22Rv1 (cell line): ENCODE data around the gene ESYT2.

ENCODE experiments used
- ZFX ChIP-seq: fragments of 450-650 bp; IDR thresholded peaks from 2 replicates; pipeline ENCODE4 v1.6.1; 2017; ENCODE audit warnings: antibody characterized with exemption, borderline replicate concordance
- TF ChIP-seq, protein P1 (sequence below): fragments of 450-650 bp; IDR thresholded peaks from 2 replicates; pipeline ENCODE4 v1.5.1; 2017; ENCODE audit warnings: mild to moderate bottlenecking

DNA sequence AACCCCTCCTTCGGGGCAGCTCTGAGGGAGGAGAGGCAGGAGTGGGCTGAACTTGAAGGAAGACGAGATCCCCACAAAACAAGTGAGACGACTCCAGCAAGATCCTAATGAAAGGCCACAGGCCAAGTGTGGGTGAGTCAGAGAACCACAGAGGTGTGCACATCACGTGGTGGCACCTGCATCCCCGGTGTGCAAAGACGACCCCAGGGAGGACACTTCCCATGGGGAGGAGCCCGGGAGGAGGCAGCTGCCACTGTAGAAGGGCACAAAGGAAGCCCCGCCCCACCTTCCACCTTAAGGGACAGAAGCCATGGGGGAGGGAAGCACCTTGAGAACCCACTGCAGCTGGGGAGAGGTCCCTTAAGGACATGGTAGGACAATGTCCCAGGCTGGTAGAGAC, 45.7 kb downstream of the ESYT2 start:
- TF ChIP-seq, protein P1, sequence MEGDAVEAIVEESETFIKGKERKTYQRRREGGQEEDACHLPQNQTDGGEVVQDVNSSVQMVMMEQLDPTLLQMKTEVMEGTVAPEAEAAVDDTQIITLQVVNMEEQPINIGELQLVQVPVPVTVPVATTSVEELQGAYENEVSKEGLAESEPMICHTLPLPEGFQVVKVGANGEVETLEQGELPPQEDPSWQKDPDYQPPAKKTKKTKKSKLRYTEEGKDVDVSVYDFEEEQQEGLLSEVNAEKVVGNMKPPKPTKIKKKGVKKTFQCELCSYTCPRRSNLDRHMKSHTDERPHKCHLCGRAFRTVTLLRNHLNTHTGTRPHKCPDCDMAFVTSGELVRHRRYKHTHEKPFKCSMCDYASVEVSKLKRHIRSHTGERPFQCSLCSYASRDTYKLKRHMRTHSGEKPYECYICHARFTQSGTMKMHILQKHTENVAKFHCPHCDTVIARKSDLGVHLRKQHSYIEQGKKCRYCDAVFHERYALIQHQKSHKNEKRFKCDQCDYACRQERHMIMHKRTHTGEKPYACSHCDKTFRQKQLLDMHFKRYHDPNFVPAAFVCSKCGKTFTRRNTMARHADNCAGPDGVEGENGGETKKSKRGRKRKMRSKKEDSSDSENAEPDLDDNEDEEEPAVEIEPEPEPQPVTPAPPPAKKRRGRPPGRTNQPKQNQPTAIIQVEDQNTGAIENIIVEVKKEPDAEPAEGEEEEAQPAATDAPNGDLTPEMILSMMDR, result no peak
- TF ChIP-seq ZFX, result no peak
